T-helper 2 cell treated with Interferon-gamma antibody and Interleukin-4, amounts not matched to agents 100 ng/mL and 5 ng/mL, for 36 hours (primary cell): ENCODE measurements around the gene COG3. TPM values are rescaled to one million over a fixed set of nuclear protein-coding genes. Genes with fewer than 3 reads are reported as not detected.

Experiments used
- intact Hi-C: fragments of 100-400 bp; cut with micrococcal nuclease; formaldehyde crosslinking; loops from one replicate; pipeline ENCODE4 v1.15.1; 2023
- total RNA-seq: library from RNA; stranded (reverse); gene quantifications from 2 replicates; pipeline ENCODE4 v1.2.3, GENCODE V29; 2022

The COG3 gene
- total RNA-seq, 1 donor from 2014 or later, result 31.5 TPM

GRCh38 chr13:45446181-45446580, 18.6 kb upstream of the COG3 start:
- intact Hi-C loops, result no loop called here

GRCh38 chr13:45447050-45447661, 17.6 kb upstream of the COG3 start:
- intact Hi-C loops, result no loop called here

- intact Hi-C loops, result no loop called here
Observed at GRCh38 chr13:45448965-45449559, 15.7 kb upstream of the COG3 start.

GRCh38 chr13:45451282-45451681, 13.5 kb upstream of the COG3 start:
- intact Hi-C loops, result no loop called here

- intact Hi-C loops, result no loop called here
Observed at GRCh38 chr13:45454204-45454603, 10.5 kb upstream of the COG3 start.

GRCh38 chr13:45456196-45456972, 8.4 kb upstream of the COG3 start:
- intact Hi-C loops, result no loop called here

- intact Hi-C loops, result loop anchor here (1.0 to 10.0 kb wide), 9 partner anchors 23 to 887 kb away; partner anchors contain the start of genes GPALPP1, GTF2F2, NUFIP1 and SLC25A30
Observed at GRCh38 chr13:45464141-45464686, 525 bp upstream of the COG3 start.

- intact Hi-C loops, result loop anchor here (10.0 kb wide), 1 partner anchor 342 kb away; the partner anchor contains the start of gene GTF2F2
Observed at GRCh38 chr13:45466359-45466758, 1.6 kb downstream of the COG3 start.

- intact Hi-C loops, result loop anchor here (10.0 kb wide), 1 partner anchor 344 kb away; the partner anchor contains the start of gene GTF2F2
Observed at GRCh38 chr13:45468635-45469034, 3.9 kb downstream of the COG3 start.

- intact Hi-C loops, result no loop called here
Observed at GRCh38 chr13:45472171-45472705, 7.5 kb downstream of the COG3 start.

- intact Hi-C loops, result no loop called here
Observed at GRCh38 chr13:45473627-45474026, 8.9 kb downstream of the COG3 start.

GRCh38 chr13:45474584-45475454, 10.1 kb downstream of the COG3 start:
- intact Hi-C loops, result no loop called here

- intact Hi-C loops, result no loop called here
Observed at GRCh38 chr13:45479661-45480060, 14.9 kb downstream of the COG3 start.

- intact Hi-C loops, result no loop called here
Observed at GRCh38 chr13:45481688-45482087, 16.9 kb downstream of the COG3 start.

GRCh38 chr13:45482571-45483173, 17.9 kb downstream of the COG3 start:
- intact Hi-C loops, result no loop called here

- intact Hi-C loops, result no loop called here
Observed at GRCh38 chr13:45487604-45488003, 22.9 kb downstream of the COG3 start.

GRCh38 chr13:45490068-45490467, 25.3 kb downstream of the COG3 start:
- intact Hi-C loops, result no loop called here

- intact Hi-C loops, result no loop called here
Observed at GRCh38 chr13:45492538-45492937, 27.8 kb downstream of the COG3 start.

GRCh38 chr13:45496942-45497341, 32.2 kb downstream of the COG3 start:
- intact Hi-C loops, result no loop called here

- intact Hi-C loops, result no loop called here
Observed at GRCh38 chr13:45500492-45501174, 35.9 kb downstream of the COG3 start.
